ENCODE measurements around the gene WDR37.
"Not testable (repeated sequence)": the region's sequence is repeated elsewhere in the genome, so short reads cannot be mapped to it uniquely, and the experiment has no call there.

Gene WDR37

GRCh38 chr10:1155791-1156615, 99.8 kb downstream of the WDR37 start:
- DNase-seq, result no peak

GRCh38 chr10:1156616-1156886, 100.4 kb downstream of the WDR37 start:
- DNase-seq, result no peak

GRCh38 chr10:1156921-1157614, 100.9 kb downstream of the WDR37 start:
- DNase-seq, result no peak

GRCh38 chr10:1157615-1157933, 101.4 kb downstream of the WDR37 start:
- no peak for DNase-seq

GRCh38 chr10:1158066-1158465, 101.9 kb downstream of the WDR37 start:
- DNase-seq, result no peak

- DNase-seq, result not testable (repeated sequence)
These were observed 102.4 kb downstream of the WDR37 start for GRCh38 chr10:1158536-1158935.

GRCh38 chr10:1159131-1160061, 103.2 kb downstream of the WDR37 start:
- DNase-seq, result no peak

- DNase-seq, result no peak
These were observed 104.6 kb downstream of the WDR37 start for GRCh38 chr10:1160561-1161314.

GRCh38 chr10:1161315-1161673, 105.1 kb downstream of the WDR37 start:
- not testable (repeated sequence) for DNase-seq

GRCh38 chr10:1162481-1163203, 106.5 kb downstream of the WDR37 start:
- no peak for DNase-seq

- no peak for DNase-seq
These were observed 107.0 kb downstream of the WDR37 start for GRCh38 chr10:1163204-1163660.

- no peak for DNase-seq
These were observed 107.6 kb downstream of the WDR37 start for GRCh38 chr10:1163831-1164230.

- DNase-seq, result no peak
These were observed 110.1 kb downstream of the WDR37 start for GRCh38 chr10:1166101-1166827.

GRCh38 chr10:1166828-1167275, 110.7 kb downstream of the WDR37 start:
- DNase-seq, result no peak

GRCh38 chr10:1168763-1169162, 112.6 kb downstream of the WDR37 start:
- no peak for DNase-seq

GRCh38 chr10:1169186-1169885, 113.2 kb downstream of the WDR37 start:
- DNase-seq, result no peak

- no peak for DNase-seq
These were observed 114.0 kb downstream of the WDR37 start for GRCh38 chr10:1169981-1170866.

GRCh38 chr10:1170867-1171180, 114.6 kb downstream of the WDR37 start:
- no peak for DNase-seq

- no peak for DNase-seq
These were observed 115.0 kb downstream of the WDR37 start for GRCh38 chr10:1171182-1171581.

GRCh38 chr10:1171586-1171985, 115.4 kb downstream of the WDR37 start:
- DNase-seq, result no peak

All from NCI-H187 (cell line).